ENCODE results near the gene KRT72. TPM values are rescaled to one million over a fixed set of nuclear protein-coding genes. Genes with fewer than 3 reads are reported as not detected.

The KRT72 gene
- polyA plus RNA-seq, 1 donor (not counting 4 experiments of a cell fraction or from before 2014, with no cell fraction given): not detected

- no peak overlapping the region for H3K9ac ChIP-seq (ENCODE audit: control insufficient read depth, extremely low read depth, insufficient read depth, low read length)
- no peak for FAIRE-seq
- no peak for TF ChIP-seq EZH2 (IDR thresholded peaks at IDR 0.05; ENCODE audit: low read length)
- TF ChIP-seq, protein P1, sequence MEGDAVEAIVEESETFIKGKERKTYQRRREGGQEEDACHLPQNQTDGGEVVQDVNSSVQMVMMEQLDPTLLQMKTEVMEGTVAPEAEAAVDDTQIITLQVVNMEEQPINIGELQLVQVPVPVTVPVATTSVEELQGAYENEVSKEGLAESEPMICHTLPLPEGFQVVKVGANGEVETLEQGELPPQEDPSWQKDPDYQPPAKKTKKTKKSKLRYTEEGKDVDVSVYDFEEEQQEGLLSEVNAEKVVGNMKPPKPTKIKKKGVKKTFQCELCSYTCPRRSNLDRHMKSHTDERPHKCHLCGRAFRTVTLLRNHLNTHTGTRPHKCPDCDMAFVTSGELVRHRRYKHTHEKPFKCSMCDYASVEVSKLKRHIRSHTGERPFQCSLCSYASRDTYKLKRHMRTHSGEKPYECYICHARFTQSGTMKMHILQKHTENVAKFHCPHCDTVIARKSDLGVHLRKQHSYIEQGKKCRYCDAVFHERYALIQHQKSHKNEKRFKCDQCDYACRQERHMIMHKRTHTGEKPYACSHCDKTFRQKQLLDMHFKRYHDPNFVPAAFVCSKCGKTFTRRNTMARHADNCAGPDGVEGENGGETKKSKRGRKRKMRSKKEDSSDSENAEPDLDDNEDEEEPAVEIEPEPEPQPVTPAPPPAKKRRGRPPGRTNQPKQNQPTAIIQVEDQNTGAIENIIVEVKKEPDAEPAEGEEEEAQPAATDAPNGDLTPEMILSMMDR (optimal IDR thresholded peaks at IDR 0.05 in 1 of 3, IDR thresholded peaks at IDR 0.05 in 1 of 3, conservative IDR thresholded peaks at IDR 0.05 in 1 of 3; ENCODE audit: extremely low read depth in 1 of 3, insufficient read depth in 2 of 3, low read length in 3 of 3): no peak
- no peaks in the 10 kb centered on the region for H3K9me1 ChIP-seq (ENCODE audit: control insufficient read depth, extremely low read depth, insufficient read depth, low read length)
- peaks cover 30% of the 10 kb centered on the region for H3K27me3 ChIP-seq (ENCODE audit: control insufficient read depth, extremely low read depth, insufficient read depth, low read length)
- no peaks in the 10 kb centered on the region for H3K36me3 ChIP-seq (ENCODE audit: control insufficient read depth in 2 of 2, extremely low read depth in 1 of 2, insufficient read depth in 2 of 2, low read length in 2 of 2)
- no peak overlapping the region for H3K27ac ChIP-seq (ENCODE audit: control insufficient read depth, insufficient read depth, low read length)
- DNase-seq (ENCODE audit: low read depth, low spot score): no peak
- no peaks in the 10 kb centered on the region for H3K4me1 ChIP-seq (ENCODE audit: control insufficient read depth, extremely low read depth, insufficient read depth, low read length)
- no peaks in the 10 kb centered on the region for H3K9me3 ChIP-seq (ENCODE audit: control insufficient read depth, low read depth, low read length)
- dilution Hi-C loops (cut with MboI; ENCODE audit: extremely low pct_ligation_motif_present, low sequenced_read_pairs): no loop called here
- H3K4me3 ChIP-seq (ENCODE audit: control insufficient read depth in 2 of 3, extremely low read depth in 1 of 3, insufficient read depth in 2 of 3, low read depth in 1 of 3, low read length in 3 of 3): no peak overlapping the region
- no peaks in the 10 kb centered on the region for H3K79me2 ChIP-seq (ENCODE audit: control insufficient read depth, insufficient read depth, low read length)
- no peaks in the 10 kb centered on the region for H4K20me1 ChIP-seq (ENCODE audit: control insufficient read depth, extremely low read depth, insufficient read depth, low read length)
- H3K4me2 ChIP-seq (ENCODE audit: control insufficient read depth, extremely low read depth, insufficient read depth, low read depth, low read length): no peak overlapping the region
- no peak overlapping the region for H2AFZ ChIP-seq (ENCODE audit: control insufficient read depth, low read length)
These were observed 3.6 kb upstream of the KRT72 start for GRCh38 chr12:52604859-52605258.

DNA sequence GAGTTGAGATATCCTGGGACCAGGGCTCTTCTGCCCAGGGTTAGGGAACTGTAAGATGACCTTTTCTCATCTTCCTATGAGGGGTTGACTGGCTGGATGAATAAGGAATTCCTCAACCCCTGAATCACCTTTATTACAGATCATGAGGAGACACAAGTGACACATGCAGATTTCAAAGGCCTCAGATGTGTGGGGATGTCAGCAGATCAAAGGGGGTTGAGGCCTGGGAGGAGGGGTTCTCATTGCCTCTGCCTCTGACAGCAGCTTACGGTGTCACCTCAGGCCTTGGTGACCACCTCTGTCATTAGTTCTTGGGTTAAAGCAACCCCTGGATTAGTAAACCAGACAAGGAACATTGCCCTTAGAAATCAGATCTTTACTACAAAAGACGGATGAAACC lies 2.1 kb upstream of the KRT72 start:
- FAIRE-seq: no peak
- Histone ChIP-seq H3K9ac (ENCODE audit: control insufficient read depth, extremely low read depth, insufficient read depth, low read length) (no peak overlapping the region), H3K27ac (ENCODE audit: control insufficient read depth, insufficient read depth, low read length) (no peak overlapping the region), H3K4me3 (ENCODE audit: control insufficient read depth in 2 of 3, extremely low read depth in 1 of 3, insufficient read depth in 2 of 3, low read depth in 1 of 3, low read length in 3 of 3) (no peak overlapping the region), H3K4me1 (ENCODE audit: control insufficient read depth, extremely low read depth, insufficient read depth, low read length) (no peaks in the 10 kb centered on the region), H4K20me1 (ENCODE audit: control insufficient read depth, extremely low read depth, insufficient read depth, low read length) (no peaks in the 10 kb centered on the region), H3K9me1 (ENCODE audit: control insufficient read depth, extremely low read depth, insufficient read depth, low read length) (no peaks in the 10 kb centered on the region), H2AFZ (ENCODE audit: control insufficient read depth, low read length) (no peak overlapping the region), H3K79me2 (ENCODE audit: control insufficient read depth, insufficient read depth, low read length) (no peaks in the 10 kb centered on the region), H3K9me3 (ENCODE audit: control insufficient read depth, low read depth, low read length) (no peaks in the 10 kb centered on the region), H3K36me3 (ENCODE audit: control insufficient read depth in 2 of 2, extremely low read depth in 1 of 2, insufficient read depth in 2 of 2, low read length in 2 of 2) (no peaks in the 10 kb centered on the region), H3K4me2 (ENCODE audit: control insufficient read depth, extremely low read depth, insufficient read depth, low read depth, low read length) (no peak overlapping the region), H3K27me3 (ENCODE audit: control insufficient read depth, extremely low read depth, insufficient read depth, low read length) (peaks cover 42% of the 10 kb centered on the region)
- TF ChIP-seq EZH2 (IDR thresholded peaks at IDR 0.05; ENCODE audit: low read length): no peak
- TF ChIP-seq, protein P1 (optimal IDR thresholded peaks at IDR 0.05 in 1 of 3, IDR thresholded peaks at IDR 0.05 in 1 of 3, conservative IDR thresholded peaks at IDR 0.05 in 1 of 3; ENCODE audit: extremely low read depth in 1 of 3, insufficient read depth in 2 of 3, low read length in 3 of 3): no peak
- dilution Hi-C loops (cut with MboI; ENCODE audit: extremely low pct_ligation_motif_present, low sequenced_read_pairs): no loop called here
- no peak for DNase-seq (ENCODE audit: low read depth, low spot score)

Data from keratinocyte (primary cell).